HG03565 (cell line): Measurements from ENCODE around the gene PSPN.

Experiments
- ATAC-seq: cut with Tn5 transposase; IDR thresholded peaks from one replicate; pipeline ENCODE4 v1.9.1; 2021; ENCODE audit warnings: mild to moderate bottlenecking, moderate library complexity; ENCODE audit not compliant: unreplicated experiment

Gene PSPN

GRCh38 chr19:6333439-6333838 is 42.3 kb downstream of the PSPN start, which contains the start of gene ACER1:
Gene ACER1, minus strand, starts transcription at chr19:6333612. Its CDS starts 61 bp downstream, at chr19:6333551.
- ATAC-seq: no peak

- ATAC-seq: no peak
Observed at GRCh38 chr19:6326815-6327214, 48.9 kb downstream of the PSPN start.

- ATAC-seq: no peak
Observed at GRCh38 chr19:6325614-6326013, 50.1 kb downstream of the PSPN start.
